ENCODE results near the gene ST6GALNAC4. TPM values are rescaled to one million over a fixed set of nuclear protein-coding genes. Genes with fewer than 3 reads are reported as not detected.

Gene ST6GALNAC4
- total RNA-seq, 1 donor from 2014 or later = 27.4 TPM

DNA sequence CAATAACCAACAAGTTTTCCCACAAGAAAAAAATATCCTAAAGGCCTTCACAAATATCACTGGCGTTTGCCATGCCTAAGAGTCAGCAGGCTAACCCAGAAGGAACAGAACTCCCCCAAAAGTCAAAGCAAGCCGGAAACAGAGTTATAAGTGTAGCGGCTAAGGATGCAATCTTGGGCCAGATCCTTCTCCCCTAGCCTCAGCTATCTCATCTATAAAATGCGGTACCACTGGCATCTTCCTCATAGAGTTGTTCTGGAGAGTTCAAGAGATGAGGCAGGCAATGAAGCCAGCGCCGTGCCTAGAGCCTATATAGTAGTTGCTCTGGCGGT lies 20.2 kb upstream of the ST6GALNAC4 start:
- H3K4me3 ChIP-seq (ENCODE audit: low read depth, low read length) = peak overlapping the region; percentile 96
- no peak for DNase-seq (ENCODE audit: low read depth)
- TF ChIP-seq, protein P1, sequence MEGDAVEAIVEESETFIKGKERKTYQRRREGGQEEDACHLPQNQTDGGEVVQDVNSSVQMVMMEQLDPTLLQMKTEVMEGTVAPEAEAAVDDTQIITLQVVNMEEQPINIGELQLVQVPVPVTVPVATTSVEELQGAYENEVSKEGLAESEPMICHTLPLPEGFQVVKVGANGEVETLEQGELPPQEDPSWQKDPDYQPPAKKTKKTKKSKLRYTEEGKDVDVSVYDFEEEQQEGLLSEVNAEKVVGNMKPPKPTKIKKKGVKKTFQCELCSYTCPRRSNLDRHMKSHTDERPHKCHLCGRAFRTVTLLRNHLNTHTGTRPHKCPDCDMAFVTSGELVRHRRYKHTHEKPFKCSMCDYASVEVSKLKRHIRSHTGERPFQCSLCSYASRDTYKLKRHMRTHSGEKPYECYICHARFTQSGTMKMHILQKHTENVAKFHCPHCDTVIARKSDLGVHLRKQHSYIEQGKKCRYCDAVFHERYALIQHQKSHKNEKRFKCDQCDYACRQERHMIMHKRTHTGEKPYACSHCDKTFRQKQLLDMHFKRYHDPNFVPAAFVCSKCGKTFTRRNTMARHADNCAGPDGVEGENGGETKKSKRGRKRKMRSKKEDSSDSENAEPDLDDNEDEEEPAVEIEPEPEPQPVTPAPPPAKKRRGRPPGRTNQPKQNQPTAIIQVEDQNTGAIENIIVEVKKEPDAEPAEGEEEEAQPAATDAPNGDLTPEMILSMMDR (conservative IDR thresholded peaks at IDR 0.05; ENCODE audit: low read depth, low read length) = no peak

DNA sequence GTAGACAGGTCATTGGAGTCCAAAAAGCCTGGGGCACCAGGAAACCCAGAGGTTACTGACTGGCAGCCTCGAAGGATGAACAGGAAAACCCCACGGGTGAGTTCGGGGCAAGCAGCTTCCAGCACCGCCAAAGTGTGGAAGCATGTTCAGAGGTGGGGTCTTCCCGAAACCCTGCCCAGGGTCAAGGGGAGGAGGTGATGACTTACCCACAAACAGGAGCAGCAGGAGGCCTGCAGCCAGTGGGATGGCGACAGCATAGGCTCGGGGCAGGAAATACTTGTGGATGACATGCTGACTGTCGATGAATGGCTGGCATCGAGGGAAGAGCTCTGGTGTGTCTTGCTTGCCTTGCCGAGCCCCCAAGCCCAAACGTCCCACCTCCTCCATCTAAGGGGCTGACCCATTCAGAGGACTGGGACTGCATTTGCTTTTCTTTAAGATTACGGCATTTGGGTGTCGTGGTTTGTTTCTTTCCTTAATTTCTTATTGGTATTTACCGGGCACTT lies 19.6 kb upstream of the ST6GALNAC4 start:
- TF ChIP-seq, protein P1 (conservative IDR thresholded peaks at IDR 0.05; ENCODE audit: low read depth, low read length) = no peak
- no peak for DNase-seq (ENCODE audit: low read depth)

DNA sequence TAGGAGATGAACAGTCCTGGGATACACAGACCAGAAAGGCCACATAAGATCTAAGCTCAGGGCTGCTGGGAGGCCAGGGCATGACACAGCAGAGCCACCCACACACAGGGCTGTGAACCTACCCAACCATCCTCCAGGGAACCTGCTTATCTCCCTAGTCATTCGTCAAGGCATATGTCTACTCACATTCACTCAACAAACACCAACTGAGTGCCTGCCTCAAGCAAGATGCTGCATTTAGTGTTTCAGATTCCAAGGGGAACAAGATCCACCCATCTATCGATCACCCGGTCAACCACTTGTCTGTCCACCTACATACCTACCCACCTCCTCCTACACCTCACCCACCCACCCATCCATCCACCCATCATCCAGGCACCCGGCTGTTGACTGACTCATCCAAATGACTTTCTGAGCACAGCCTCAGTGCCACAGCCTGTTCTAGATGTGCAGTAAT lies 19.0 kb upstream of the ST6GALNAC4 start:
- DNase-seq (ENCODE audit: low read depth) = no peak
- no peak overlapping the region for H3K4me3 ChIP-seq (ENCODE audit: low read depth, low read length)
- TF ChIP-seq, protein P1 (conservative IDR thresholded peaks at IDR 0.05; ENCODE audit: low read depth, low read length) = no peak

More for the DNA sequence above, 19.6 kb upstream of the ST6GALNAC4 start:
- H3K4me3 ChIP-seq (ENCODE audit: low read depth, low read length) = peak overlapping the region; percentile 96

DNA sequence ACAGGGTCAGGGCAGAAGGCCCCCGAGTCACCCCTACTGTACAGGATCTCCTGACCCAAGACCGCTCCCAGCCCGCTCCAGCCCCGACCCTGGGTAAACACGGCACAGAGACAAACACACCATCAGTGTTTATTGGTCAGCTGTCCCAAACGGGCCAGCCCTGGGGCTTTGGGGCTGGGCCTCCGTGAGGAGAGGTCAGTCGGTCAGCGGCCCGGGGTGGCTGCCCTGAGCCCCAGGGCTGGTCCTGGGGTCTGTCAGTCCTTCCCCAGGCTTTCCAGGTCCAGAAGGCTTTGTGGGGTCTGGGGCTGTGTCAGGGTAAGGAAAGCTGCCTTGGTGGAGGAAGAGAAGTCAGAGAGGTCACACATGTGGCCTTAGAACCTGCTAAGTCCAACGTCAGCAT lies 18.1 kb upstream of the ST6GALNAC4 start:
- TF ChIP-seq, protein P1 (conservative IDR thresholded peaks at IDR 0.05; ENCODE audit: low read depth, low read length) = no peak
- no peak for DNase-seq (ENCODE audit: low read depth)
- H3K4me3 ChIP-seq (ENCODE audit: low read depth, low read length) = no peak overlapping the region

DNA sequence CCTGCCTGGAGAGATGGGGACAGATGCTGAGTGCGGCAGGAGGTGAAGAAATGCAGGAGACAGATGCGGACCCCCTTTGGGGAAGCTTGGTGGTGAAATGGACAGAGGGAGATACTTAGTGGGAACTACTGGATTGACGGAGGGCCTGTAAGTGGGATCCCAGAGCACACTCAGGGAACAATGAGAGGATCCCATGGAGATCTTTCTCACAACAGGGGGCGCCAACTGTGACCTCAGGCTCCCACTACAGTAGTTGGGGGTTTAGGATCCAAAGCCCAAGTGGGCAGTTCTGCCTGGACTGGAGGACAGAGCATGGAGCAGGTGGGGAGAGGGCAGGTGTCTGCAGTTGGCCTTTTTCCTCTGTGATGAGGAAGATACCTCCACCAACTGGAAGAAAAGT lies 17.4 kb upstream of the ST6GALNAC4 start:
- no peak for DNase-seq (ENCODE audit: low read depth)
- no peak overlapping the region for H3K4me3 ChIP-seq (ENCODE audit: low read depth, low read length)
- TF ChIP-seq, protein P1 (conservative IDR thresholded peaks at IDR 0.05; ENCODE audit: low read depth, low read length) = no peak

DNA sequence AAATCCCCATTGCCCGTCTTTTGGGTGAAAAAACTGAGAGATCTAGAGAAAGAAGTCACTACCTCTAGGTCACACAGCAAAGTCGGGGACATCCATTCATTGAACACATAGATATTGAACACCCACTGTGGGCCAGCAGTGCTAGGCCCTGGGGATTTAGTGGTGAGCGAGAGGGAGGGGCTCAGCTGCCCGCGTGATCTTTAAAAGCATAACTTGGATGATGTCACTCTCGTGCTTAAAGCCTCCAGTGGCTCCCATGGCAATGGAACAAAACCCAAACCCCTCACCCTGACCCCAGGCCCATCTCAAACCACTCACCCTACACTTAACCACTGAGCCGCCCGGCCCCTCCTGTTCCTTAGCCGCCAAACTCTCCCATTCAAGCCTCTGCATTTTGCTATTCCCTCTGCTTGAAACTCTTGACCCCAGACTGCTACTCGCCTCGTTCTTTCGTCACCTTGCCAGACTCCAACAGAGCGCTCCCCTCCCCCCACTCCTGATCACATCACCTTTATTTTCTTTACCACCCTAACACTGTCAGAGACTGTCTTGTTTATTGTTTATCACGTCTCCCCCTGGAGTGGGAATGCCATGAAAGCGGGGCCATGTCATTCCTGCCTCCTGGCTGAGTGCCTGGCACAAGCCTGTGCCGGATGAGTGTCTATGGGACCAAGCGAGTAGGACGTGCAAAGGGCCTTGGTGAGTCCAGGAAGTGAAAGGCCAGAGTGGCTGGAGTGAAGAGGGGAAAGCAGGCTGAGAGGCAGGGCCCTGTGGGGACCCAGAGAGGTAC lies 14.4 kb upstream of the ST6GALNAC4 start:
- DNase-seq (ENCODE audit: low read depth) = no peak
- TF ChIP-seq, protein P1 (conservative IDR thresholded peaks at IDR 0.05; ENCODE audit: low read depth, low read length) = no peak
- H3K4me3 ChIP-seq (ENCODE audit: low read depth, low read length) = peak overlapping the region; percentile 59
